K562 (cell line): ENCODE results near the gene MLXIPL. TPM values are rescaled to one million over a fixed set of nuclear protein-coding genes. Genes with fewer than 3 reads are reported as not detected.

Experiments
- BRD9 ChIP-seq: fragments of 450-650 bp; IDR thresholded peaks from 2 replicates; pipeline ENCODE4 v1.6.1; 2018; ENCODE audit warnings: low read depth; ENCODE audit not compliant: partially characterized antibody
- CEBPG ChIP-seq, 3 experiments: fragments of 200-800 bp in 1 of 3; sonication (Bioruptor generic) in 1 of 3; sonication (generic) in 1 of 3; formaldehyde crosslinking in 1 of 3; IDR thresholded peaks in 2 of 3; conservative IDR thresholded peaks in 1 of 3; 2 replicates each; pipeline versions ENCODE4 v1.6.1 to v1.8.0; 2016 to 2022; ENCODE audit warnings: missing compliant biosample characterization in 2 of 3, missing genetic modification characterization in 2 of 3, mild to moderate bottlenecking in 1 of 3, missing genetic modification reagents in 1 of 3
- FOXJ3 ChIP-seq: sonication (generic); formaldehyde crosslinking; IDR thresholded peaks from 2 replicates; pipeline ENCODE4 v1.4.0; 2020; ENCODE audit warnings: mild to moderate bottlenecking, missing genetic modification reagents
- HLTF ChIP-seq: fragments of 450-650 bp; IDR thresholded peaks from 2 replicates; pipeline ENCODE4 v1.6.1; 2016
- HMGN3 ChIP-seq: IDR thresholded peaks from 2 replicates; pipeline ENCODE4 v1.6.1; 2011; ENCODE audit warnings: borderline replicate concordance, low read depth, mild to moderate bottlenecking, mixed read lengths, low read length; ENCODE audit not compliant: insufficient read length; ENCODE audit errors: extremely low read depth
- HOXB6 ChIP-seq: fragments of 250-450 bp; sonication (Bioruptor Pico); IDR thresholded peaks from 2 replicates; pipeline ENCODE4 v1.5.1; 2022; ENCODE audit warnings: mild to moderate bottlenecking, borderline replicate concordance
- HSF4 ChIP-seq: fragments of 250-450 bp; sonication (Bioruptor Pico); IDR thresholded peaks from 2 replicates; pipeline ENCODE4 v2.1.2; 2022; ENCODE audit warnings: mild to moderate bottlenecking, moderate library complexity, borderline replicate concordance
- KDM2B ChIP-seq: fragments of 250-450 bp; sonication (Bioruptor Pico); IDR thresholded peaks from 2 replicates; pipeline ENCODE4 v1.8.0; 2021; ENCODE audit warnings: mild to moderate bottlenecking, moderate library complexity
- KHSRP ChIP-seq: fragments of 450-650 bp; IDR thresholded peaks from 2 replicates; pipeline ENCODE4 v1.6.1; 2017
- KLF10 ChIP-seq: fragments of 250-450 bp; sonication (Bioruptor Pico); IDR thresholded peaks from 2 replicates; pipeline ENCODE4 v1.6.1; 2021; ENCODE audit warnings: matching md5 sums
- LEF1 ChIP-seq: fragments of 450-650 bp; IDR thresholded peaks from 2 replicates; pipeline ENCODE4 v1.6.1; 2016; ENCODE audit warnings: mild to moderate bottlenecking
- MYBL2 ChIP-seq, 2 experiments: fragments of 450-650 bp in 1 of 2; sonication (generic) in 1 of 2; formaldehyde crosslinking in 1 of 2; IDR thresholded peaks; 2 replicates each; pipeline versions ENCODE4 v1.6.1 to v1.8.1; 2017 to 2022; ENCODE audit warnings: borderline replicate concordance in 1 of 2, inconsistent platforms in 1 of 2, low read depth in 1 of 2, mild to moderate bottlenecking in 1 of 2, missing genetic modification reagents in 1 of 2, moderate library complexity in 1 of 2
- NFIC ChIP-seq: fragments of 450-650 bp; IDR thresholded peaks from 2 replicates; pipeline ENCODE4 v1.6.1; 2017; ENCODE audit warnings: mild to moderate bottlenecking, inconsistent platforms
- NR2F6 ChIP-seq: fragments of 450-650 bp; formaldehyde crosslinking; IDR thresholded peaks from 2 replicates; pipeline ENCODE4 v1.4.0; 2020; ENCODE audit warnings: mild to moderate bottlenecking
- PHF8 ChIP-seq: fragments of 200-600 bp; sonication (generic); IDR thresholded peaks from 2 replicates; pipeline ENCODE4 v1.6.1; 2012; ENCODE audit warnings: mixed run types, mild to moderate bottlenecking, inconsistent platforms, low read length, moderate library complexity, borderline replicate concordance
- PHTF2 ChIP-seq: fragments of 250-450 bp; sonication (Bioruptor Pico); IDR thresholded peaks from 2 replicates; pipeline ENCODE4 v1.5.0; 2021; ENCODE audit warnings: mild to moderate bottlenecking
- POLR2A ChIP-seq: fragments of 450-650 bp; conservative IDR thresholded peaks from 2 replicates; pipeline ENCODE4 v1.6.1; 2016
- PRMT5 ChIP-seq: sonication (generic); formaldehyde crosslinking; IDR thresholded peaks from 2 replicates; pipeline ENCODE4 v1.5.0; 2020; ENCODE audit warnings: missing genetic modification reagents
- RBFOX2 ChIP-seq: fragments of 200-400 bp; formaldehyde crosslinking; IDR thresholded peaks from 2 replicates; pipeline ENCODE4 v1.6.1; 2017; ENCODE audit warnings: low read depth, mild to moderate bottlenecking, low read length, moderate library complexity
- THRAP3 ChIP-seq: fragments of 450-650 bp; IDR thresholded peaks from 2 replicates; pipeline ENCODE4 v1.6.1; 2016; ENCODE audit warnings: mild to moderate bottlenecking, inconsistent platforms, borderline replicate concordance
- ZBTB1 ChIP-seq: sonication (generic); formaldehyde crosslinking; IDR thresholded peaks from 2 replicates; pipeline ENCODE4 v1.8.1; 2023; ENCODE audit warnings: missing genetic modification reagents, low read depth, mild to moderate bottlenecking, borderline replicate concordance
- ZNF644 ChIP-seq: fragments of 200-800 bp; sonication (Bioruptor generic); IDR thresholded peaks from 2 replicates; pipeline ENCODE4 v1.6.1; 2016; ENCODE audit warnings: low read depth, missing genetic modification characterization, missing compliant biosample characterization
- ZNF695 ChIP-seq: fragments of 450-650 bp; formaldehyde crosslinking; IDR thresholded peaks from 2 replicates; pipeline ENCODE4 v1.4.0; 2020; ENCODE audit warnings: mild to moderate bottlenecking, moderate library complexity
- polyA plus RNA-seq, 8 experiments: library from polyadenylated mRNA; depleted of rRNA in 4 of 8; stranded (reverse) in 5 of 8; unstranded in 3 of 8; fragments of >200 nt; fragmentation: Nextera tagmentation in 2 of 8; fragmentation: Illumina TruSeq in 1 of 8; extraction: Ambion mirVana in 2 of 8; extraction: Trizol in 1 of 8; gene quantifications; 2 replicates each; pipeline versions ENCODE4 v1.2.1 to v1.2.3, GENCODE V29; 2011 to 2014; ENCODE audit warnings: inconsistent platforms in 1 of 8, missing spikeins in 1 of 8
- total RNA-seq, 7 experiments: library from RNA; depleted of rRNA in 6 of 7; stranded (reverse); fragments of >200 nt in 6 of 7; fragmentation: Illumina TruSeq in 2 of 7; extraction: Trizol in 2 of 7; gene quantifications; 2 replicates each; pipeline versions ENCODE4 v1.2.1 to v1.2.3, GENCODE V29; 2011 to 2021; ENCODE audit warnings: low replicate concordance in 1 of 7
- TF ChIP-seq, protein P1 (sequence below): fragments of 250-450 bp; sonication (Bioruptor Pico); IDR thresholded peaks from 2 replicates; pipeline ENCODE4 v1.8.0; 2021; ENCODE audit warnings: moderate library complexity, mild to moderate bottlenecking, inconsistent platforms
- TF ChIP-seq, protein P2 (sequence below), 2 experiments: fragments of 200-800 bp in 1 of 2; sonication (Bioruptor generic) in 1 of 2; sonication (generic) in 1 of 2; formaldehyde crosslinking in 1 of 2; IDR thresholded peaks in 1 of 2; conservative IDR thresholded peaks in 1 of 2; 2 replicates each; pipeline versions ENCODE4 v1.5.0 to v1.6.1; 2016 to 2020; ENCODE audit warnings: missing compliant biosample characterization in 1 of 2, missing genetic modification characterization in 1 of 2, missing genetic modification reagents in 1 of 2
- TF ChIP-seq, protein P3 (sequence below): fragments of 250-450 bp; sonication (Bioruptor Pico); IDR thresholded peaks from 2 replicates; pipeline ENCODE4 v1.5.0; 2021; ENCODE audit warnings: mild to moderate bottlenecking, borderline replicate concordance

Gene MLXIPL
- total and polyA plus RNA-seq, 9 of the 15 experiments (the other 6 are each of a cell fraction or from before 2014, with no cell fraction given): 0.11 to 18.4 (median 1.4) TPM

DNA sequence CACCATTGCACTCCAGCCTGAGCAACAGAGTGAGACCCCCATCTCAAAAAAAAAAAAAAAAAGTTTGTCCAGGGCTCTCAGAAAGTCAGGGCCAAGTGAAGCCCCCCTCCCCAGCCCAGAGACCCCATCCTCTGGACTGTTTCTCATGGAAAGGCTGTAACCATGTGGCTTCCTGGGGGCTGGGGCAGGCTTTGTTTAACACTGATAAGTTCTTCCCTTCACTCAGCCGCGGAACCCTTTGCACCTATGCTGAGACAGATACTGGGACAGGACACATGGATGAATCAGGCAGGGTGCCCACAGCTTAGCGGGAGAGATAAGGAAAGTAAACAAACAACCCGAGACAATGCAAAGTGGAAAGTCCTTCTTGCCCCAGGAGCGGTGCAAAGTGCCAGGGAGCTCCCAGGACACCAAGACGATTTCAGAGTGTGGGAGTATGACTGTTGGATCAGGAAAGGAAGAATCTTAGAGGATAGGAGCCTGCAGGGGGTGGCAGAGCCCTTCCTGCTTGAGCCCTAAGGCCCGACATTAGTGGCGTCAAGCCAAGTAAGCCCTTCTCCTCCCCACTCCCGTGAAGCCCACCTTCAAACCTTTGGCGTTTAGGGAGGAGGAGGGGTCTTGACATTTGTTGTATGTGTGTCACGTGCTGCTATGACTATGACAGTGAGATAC lies 11.6 kb downstream of the MLXIPL start (continued):
- TF ChIP-seq MYBL2 (IDR thresholded peaks at IDR 0.05; ENCODE audit: low read depth) (no peak), MYBL2 (CRISPR knock-in tag; IDR thresholded peaks at IDR 0.05; ENCODE audit: borderline replicate concordance) (no peak), ZBTB1 (CRISPR knock-in tag) (no peak), PHTF2 (CRISPR knock-in tag) (no peak), ZNF695 (CRISPR knock-in tag) (no peak), POLR2A (no peak), KLF10 (CRISPR knock-in tag) (no peak), THRAP3 (no peak), KDM2B (CRISPR knock-in tag) (no peak), NR2F6 (CRISPR knock-in tag) (no peak), PHF8 (no peak; the same call in 1 of the 2 replicates), HLTF (no peak), KHSRP (0 out of 2 replicates have a peak, but pooled peaks have one; percentile 27), LEF1 (peak; percentile 88), CEBPG (CRISPR knock-in tag; IDR thresholded peaks at IDR 0.05) (no peak), CEBPG (tag; conservative IDR thresholded peaks at IDR 0.05 in 1 of 2, IDR thresholded peaks at IDR 0.05 in 1 of 2) (no peak), NFIC (peak; percentile 96), ZNF644 (tag) (0 out of 2 replicates have a peak, but pooled peaks have one; percentile 71), FOXJ3 (no peak), HMGN3 (peak; percentile 77), RBFOX2 (no peak), HOXB6 (CRISPR knock-in tag) (no peak), BRD9 (no peak), PRMT5 (CRISPR knock-in tag) (no peak), HSF4 (CRISPR knock-in tag) (no peak)
- TF ChIP-seq, protein P1, sequence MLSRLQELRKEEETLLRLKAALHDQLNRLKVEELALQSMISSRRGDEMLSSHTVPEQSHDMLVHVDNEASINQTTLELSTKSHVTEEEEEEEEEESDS: no peak
- TF ChIP-seq, protein P2, sequence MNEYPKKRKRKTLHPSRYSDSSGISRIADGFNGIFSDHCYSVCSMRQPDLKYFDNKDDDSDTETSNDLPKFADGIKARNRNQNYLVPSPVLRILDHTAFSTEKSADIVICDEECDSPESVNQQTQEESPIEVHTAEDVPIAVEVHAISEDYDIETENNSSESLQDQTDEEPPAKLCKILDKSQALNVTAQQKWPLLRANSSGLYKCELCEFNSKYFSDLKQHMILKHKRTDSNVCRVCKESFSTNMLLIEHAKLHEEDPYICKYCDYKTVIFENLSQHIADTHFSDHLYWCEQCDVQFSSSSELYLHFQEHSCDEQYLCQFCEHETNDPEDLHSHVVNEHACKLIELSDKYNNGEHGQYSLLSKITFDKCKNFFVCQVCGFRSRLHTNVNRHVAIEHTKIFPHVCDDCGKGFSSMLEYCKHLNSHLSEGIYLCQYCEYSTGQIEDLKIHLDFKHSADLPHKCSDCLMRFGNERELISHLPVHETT (CRISPR knock-in tag; conservative IDR thresholded peaks at IDR 0.05 in 1 of 2, IDR thresholded peaks at IDR 0.05 in 1 of 2): peak in 1 of 2 experiments; percentile 74; a peak in 2 of 4 replicates
- TF ChIP-seq, protein P3, sequence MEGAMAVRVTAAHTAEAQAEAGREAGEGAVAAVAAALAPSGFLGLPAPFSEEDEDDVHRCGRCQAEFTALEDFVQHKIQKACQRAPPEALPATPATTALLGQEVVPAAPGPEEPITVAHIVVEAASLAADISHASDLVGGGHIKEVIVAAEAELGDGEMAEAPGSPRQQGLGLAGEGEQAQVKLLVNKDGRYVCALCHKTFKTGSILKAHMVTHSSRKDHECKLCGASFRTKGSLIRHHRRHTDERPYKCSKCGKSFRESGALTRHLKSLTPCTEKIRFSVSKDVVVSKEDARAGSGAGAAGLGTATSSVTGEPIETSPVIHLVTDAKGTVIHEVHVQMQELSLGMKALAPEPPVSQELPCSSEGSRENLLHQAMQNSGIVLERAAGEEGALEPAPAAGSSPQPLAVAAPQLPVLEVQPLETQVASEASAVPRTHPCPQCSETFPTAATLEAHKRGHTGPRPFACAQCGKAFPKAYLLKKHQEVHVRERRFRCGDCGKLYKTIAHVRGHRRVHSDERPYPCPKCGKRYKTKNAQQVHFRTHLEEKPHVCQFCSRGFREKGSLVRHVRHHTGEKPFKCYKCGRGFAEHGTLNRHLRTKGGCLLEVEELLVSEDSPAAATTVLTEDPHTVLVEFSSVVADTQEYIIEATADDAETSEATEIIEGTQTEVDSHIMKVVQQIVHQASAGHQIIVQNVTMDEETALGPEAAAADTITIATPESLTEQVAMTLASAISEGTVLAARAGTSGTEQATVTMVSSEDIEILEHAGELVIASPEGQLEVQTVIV (CRISPR knock-in tag): no peak
